ENCODE data around the gene CLCN4. TPM values are rescaled to one million over a fixed set of nuclear protein-coding genes. Genes with fewer than 3 reads are reported as not detected.

Gene CLCN4
- total RNA-seq, 1 donor from 2014 or later = 4.7 TPM

GRCh38 chrX:10124506-10125247 lies 32.1 kb upstream of the CLCN4 start:
- intact Hi-C loops (cut with micrococcal nuclease) = no loop called here
- Mint-ChIP-seq H3K27me3 (no peaks in the 10 kb centered on the region), H3K4me1 (peaks cover 43% of the 10 kb centered on the region), H3K9me3 (no peaks in the 10 kb centered on the region), H3K36me3 (ENCODE audit: low read depth) (peaks cover 48% of the 10 kb centered on the region), H3K4me3 (no peak overlapping the region), H3K27ac (no peak overlapping the region)
- TF ChIP-seq CTCF (IDR thresholded peaks at IDR 0.05) = no peak
- CTCF ChIA-PET = no interaction called here
- DNase-seq (no peak), ATAC-seq (ENCODE audit: low read depth) (no peak)
- POLR2A ChIA-PET = no interaction called here

- no peaks in the 10 kb centered on the region for H3K27me3 Mint-ChIP-seq
- H3K4me1 Mint-ChIP-seq = peaks cover 39% of the 10 kb centered on the region
- ATAC-seq (ENCODE audit: low read depth) = no peak
- H3K4me3 Mint-ChIP-seq = no peak overlapping the region
- ChIA-PET POLR2A (no interaction called here), CTCF (no interaction called here)
- intact Hi-C loops (cut with micrococcal nuclease) = no loop called here
- no peak overlapping the region for H3K27ac Mint-ChIP-seq
- peaks cover 54% of the 10 kb centered on the region for H3K36me3 Mint-ChIP-seq (ENCODE audit: low read depth)
- DNase-seq = no peak
- TF ChIP-seq CTCF (IDR thresholded peaks at IDR 0.05) = no peak
- H3K9me3 Mint-ChIP-seq = no peaks in the 10 kb centered on the region
These were observed 31.5 kb upstream of the CLCN4 start for GRCh38 chrX:10125248-10125615.

- Mint-ChIP-seq H3K27me3 (no peaks in the 10 kb centered on the region), H3K4me3 (no peak overlapping the region), H3K4me1 (peaks cover 31% of the 10 kb centered on the region), H3K9me3 (no peaks in the 10 kb centered on the region), H3K36me3 (ENCODE audit: low read depth) (peaks cover 61% of the 10 kb centered on the region), H3K27ac (no peak overlapping the region)
- POLR2A ChIA-PET = no interaction called here
- ATAC-seq (ENCODE audit: low read depth) = no peak
- DNase-seq = no peak
- no peak for TF ChIP-seq CTCF (IDR thresholded peaks at IDR 0.05)
- intact Hi-C loops (cut with micrococcal nuclease) = no loop called here
- CTCF ChIA-PET = no interaction called here
These were observed 30.7 kb upstream of the CLCN4 start for GRCh38 chrX:10126044-10126443.

- ChIA-PET CTCF (no interaction called here), POLR2A (no interaction called here)
- H3K27me3 Mint-ChIP-seq = no peaks in the 10 kb centered on the region
- peaks cover 64% of the 10 kb centered on the region for H3K36me3 Mint-ChIP-seq (ENCODE audit: low read depth)
- intact Hi-C loops (cut with micrococcal nuclease) = no loop called here
- H3K9me3 Mint-ChIP-seq = no peaks in the 10 kb centered on the region
- H3K27ac Mint-ChIP-seq = no peak overlapping the region
- peaks cover 23% of the 10 kb centered on the region for H3K4me1 Mint-ChIP-seq
- no peak overlapping the region for H3K4me3 Mint-ChIP-seq
- DNase-seq = no peak
- ATAC-seq (ENCODE audit: low read depth) = no peak
- no peak for TF ChIP-seq CTCF (IDR thresholded peaks at IDR 0.05)
These were observed 29.9 kb upstream of the CLCN4 start for GRCh38 chrX:10126834-10127233.

- Mint-ChIP-seq H3K4me1 (peaks cover 9% of the 10 kb centered on the region), H3K9me3 (no peaks in the 10 kb centered on the region), H3K27me3 (no peaks in the 10 kb centered on the region), H3K27ac (no peak overlapping the region), H3K4me3 (no peak overlapping the region), H3K36me3 (ENCODE audit: low read depth) (peaks cover 76% of the 10 kb centered on the region)
- ATAC-seq (ENCODE audit: low read depth) = no peak
- no peak for TF ChIP-seq CTCF (IDR thresholded peaks at IDR 0.05)
- intact Hi-C loops (cut with micrococcal nuclease) = no loop called here
- CTCF ChIA-PET = no interaction called here
- DNase-seq = no peak
- POLR2A ChIA-PET = no interaction called here
These were observed 28.4 kb upstream of the CLCN4 start for GRCh38 chrX:10128386-10128785.

All from activated B cell treated with CpG ODN at 0.5 μM for 24 hours (primary cell).